ENCODE data around the gene NOA1. TPM values are rescaled to one million over a fixed set of nuclear protein-coding genes. Genes with fewer than 3 reads are reported as not detected.

The NOA1 gene
- polyA plus RNA-seq, 1 donor from 2014 or later = 17.1 TPM

DNA sequence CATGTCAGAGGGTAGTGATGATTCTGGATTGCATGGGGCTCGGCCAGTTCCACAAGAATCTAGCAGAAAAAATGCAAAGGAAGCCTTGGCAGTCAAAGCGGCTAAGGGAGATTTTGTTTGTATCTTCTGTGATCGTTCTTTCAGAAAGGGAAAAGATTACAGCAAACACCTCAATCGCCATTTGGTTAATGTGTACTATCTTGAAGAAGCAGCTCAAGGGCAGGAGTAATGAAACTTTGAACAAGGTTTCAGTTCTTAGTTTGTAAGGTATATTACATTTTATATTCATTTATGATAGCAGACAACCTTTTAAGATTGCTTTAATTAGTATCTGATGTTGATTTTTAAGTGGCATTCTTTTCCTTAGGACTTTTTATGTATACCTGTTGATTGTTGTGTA, 45.5 kb downstream of the NOA1 start:
- H3K4me2 ChIP-seq (ENCODE audit: low read length) = no peak overlapping the region
- H4K20me1 ChIP-seq (ENCODE audit: insufficient read depth) = no peaks in the 10 kb centered on the region
- no peaks in the 10 kb centered on the region for H3K9me2 ChIP-seq (ENCODE audit: insufficient read depth, low read length)
- no peaks in the 10 kb centered on the region for H3K27me3 ChIP-seq (ENCODE audit: insufficient read depth, low read depth, low read length)
- no peaks in the 10 kb centered on the region for H3K79me2 ChIP-seq (replicated peaks; ENCODE audit: insufficient read depth, low read length)
- no peaks in the 10 kb centered on the region for H3F3A ChIP-seq (ENCODE audit: insufficient read depth, low read length, poor library complexity, severe bottlenecking)
- no peak overlapping the region for H3K27ac ChIP-seq (ENCODE audit: low read length)
- no peak overlapping the region for H3K9ac ChIP-seq (ENCODE audit: low read length)
- H3K4me3 ChIP-seq (ENCODE audit: low read length) = no peak overlapping the region
- H3K36me3 ChIP-seq (ENCODE audit: insufficient read depth, low read length) = no peaks in the 10 kb centered on the region
- TF ChIP-seq RAD21 (conservative IDR thresholded peaks at IDR 0.05) = no peak
- TF ChIP-seq SMC3 (conservative IDR thresholded peaks at IDR 0.05; ENCODE audit: poor library complexity) = no peak
- no peak for TF ChIP-seq EZH2 (IDR thresholded peaks at IDR 0.05; ENCODE audit: borderline replicate concordance, insufficient read depth, low read length, poor library complexity, severe bottlenecking)
- TF ChIP-seq POLR2AphosphoS5 (IDR thresholded peaks at IDR 0.05) = no peak
- no peak overlapping the region for H2AFZ ChIP-seq (ENCODE audit: low read depth, low read length)
- no peaks in the 10 kb centered on the region for H3K9me3 ChIP-seq (ENCODE audit: low read length)

DNA sequence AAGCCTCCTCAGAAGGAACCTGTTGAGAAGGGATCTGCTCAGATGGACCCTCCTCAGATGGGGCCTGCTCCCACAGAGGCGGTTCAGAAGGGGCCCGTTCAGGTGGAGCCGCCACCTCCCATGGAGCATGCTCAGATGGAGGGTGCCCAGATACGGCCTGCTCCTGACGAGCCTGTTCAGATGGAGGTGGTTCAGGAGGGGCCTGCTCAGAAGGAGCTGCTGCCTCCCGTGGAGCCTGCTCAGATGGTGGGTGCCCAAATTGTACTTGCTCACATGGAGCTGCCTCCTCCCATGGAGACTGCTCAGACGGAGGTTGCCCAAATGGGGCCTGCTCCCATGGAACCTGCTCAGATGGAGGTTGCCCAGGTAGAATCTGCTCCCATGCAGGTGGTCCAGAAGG, 46.8 kb downstream of the NOA1 start:
- no peak overlapping the region for H2AFZ ChIP-seq (ENCODE audit: low read depth, low read length)
- H3K9ac ChIP-seq (ENCODE audit: low read length) = no peak overlapping the region
- no peaks in the 10 kb centered on the region for H3K9me2 ChIP-seq (ENCODE audit: insufficient read depth, low read length)
- no peaks in the 10 kb centered on the region for H3K79me2 ChIP-seq (replicated peaks; ENCODE audit: insufficient read depth, low read length)
- H3K9me3 ChIP-seq (ENCODE audit: low read length) = no peaks in the 10 kb centered on the region
- H3K36me3 ChIP-seq (ENCODE audit: insufficient read depth, low read length) = no peaks in the 10 kb centered on the region
- H3K27ac ChIP-seq (ENCODE audit: low read length) = no peak overlapping the region
- H3K4me3 ChIP-seq (ENCODE audit: low read length) = no peak overlapping the region
- TF ChIP-seq EZH2 (IDR thresholded peaks at IDR 0.05; ENCODE audit: borderline replicate concordance, insufficient read depth, low read length, poor library complexity, severe bottlenecking) = no peak
- TF ChIP-seq, protein P1, sequence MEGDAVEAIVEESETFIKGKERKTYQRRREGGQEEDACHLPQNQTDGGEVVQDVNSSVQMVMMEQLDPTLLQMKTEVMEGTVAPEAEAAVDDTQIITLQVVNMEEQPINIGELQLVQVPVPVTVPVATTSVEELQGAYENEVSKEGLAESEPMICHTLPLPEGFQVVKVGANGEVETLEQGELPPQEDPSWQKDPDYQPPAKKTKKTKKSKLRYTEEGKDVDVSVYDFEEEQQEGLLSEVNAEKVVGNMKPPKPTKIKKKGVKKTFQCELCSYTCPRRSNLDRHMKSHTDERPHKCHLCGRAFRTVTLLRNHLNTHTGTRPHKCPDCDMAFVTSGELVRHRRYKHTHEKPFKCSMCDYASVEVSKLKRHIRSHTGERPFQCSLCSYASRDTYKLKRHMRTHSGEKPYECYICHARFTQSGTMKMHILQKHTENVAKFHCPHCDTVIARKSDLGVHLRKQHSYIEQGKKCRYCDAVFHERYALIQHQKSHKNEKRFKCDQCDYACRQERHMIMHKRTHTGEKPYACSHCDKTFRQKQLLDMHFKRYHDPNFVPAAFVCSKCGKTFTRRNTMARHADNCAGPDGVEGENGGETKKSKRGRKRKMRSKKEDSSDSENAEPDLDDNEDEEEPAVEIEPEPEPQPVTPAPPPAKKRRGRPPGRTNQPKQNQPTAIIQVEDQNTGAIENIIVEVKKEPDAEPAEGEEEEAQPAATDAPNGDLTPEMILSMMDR (IDR thresholded peaks at IDR 0.05; ENCODE audit: poor library complexity, severe bottlenecking) = no peak
- TF ChIP-seq, protein P2, sequence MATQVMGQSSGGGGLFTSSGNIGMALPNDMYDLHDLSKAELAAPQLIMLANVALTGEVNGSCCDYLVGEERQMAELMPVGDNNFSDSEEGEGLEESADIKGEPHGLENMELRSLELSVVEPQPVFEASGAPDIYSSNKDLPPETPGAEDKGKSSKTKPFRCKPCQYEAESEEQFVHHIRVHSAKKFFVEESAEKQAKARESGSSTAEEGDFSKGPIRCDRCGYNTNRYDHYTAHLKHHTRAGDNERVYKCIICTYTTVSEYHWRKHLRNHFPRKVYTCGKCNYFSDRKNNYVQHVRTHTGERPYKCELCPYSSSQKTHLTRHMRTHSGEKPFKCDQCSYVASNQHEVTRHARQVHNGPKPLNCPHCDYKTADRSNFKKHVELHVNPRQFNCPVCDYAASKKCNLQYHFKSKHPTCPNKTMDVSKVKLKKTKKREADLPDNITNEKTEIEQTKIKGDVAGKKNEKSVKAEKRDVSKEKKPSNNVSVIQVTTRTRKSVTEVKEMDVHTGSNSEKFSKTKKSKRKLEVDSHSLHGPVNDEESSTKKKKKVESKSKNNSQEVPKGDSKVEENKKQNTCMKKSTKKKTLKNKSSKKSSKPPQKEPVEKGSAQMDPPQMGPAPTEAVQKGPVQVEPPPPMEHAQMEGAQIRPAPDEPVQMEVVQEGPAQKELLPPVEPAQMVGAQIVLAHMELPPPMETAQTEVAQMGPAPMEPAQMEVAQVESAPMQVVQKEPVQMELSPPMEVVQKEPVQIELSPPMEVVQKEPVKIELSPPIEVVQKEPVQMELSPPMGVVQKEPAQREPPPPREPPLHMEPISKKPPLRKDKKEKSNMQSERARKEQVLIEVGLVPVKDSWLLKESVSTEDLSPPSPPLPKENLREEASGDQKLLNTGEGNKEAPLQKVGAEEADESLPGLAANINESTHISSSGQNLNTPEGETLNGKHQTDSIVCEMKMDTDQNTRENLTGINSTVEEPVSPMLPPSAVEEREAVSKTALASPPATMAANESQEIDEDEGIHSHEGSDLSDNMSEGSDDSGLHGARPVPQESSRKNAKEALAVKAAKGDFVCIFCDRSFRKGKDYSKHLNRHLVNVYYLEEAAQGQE (IDR thresholded peaks at IDR 0.05; ENCODE audit: borderline replicate concordance) = no peak
- TF ChIP-seq RAD21 (conservative IDR thresholded peaks at IDR 0.05) = no peak
- no peak for TF ChIP-seq EP300 (conservative IDR thresholded peaks at IDR 0.05; ENCODE audit: poor library complexity, severe bottlenecking)
- TF ChIP-seq MXI1 (conservative IDR thresholded peaks at IDR 0.05; ENCODE audit: poor library complexity, severe bottlenecking) = no peak
- no peak for TF ChIP-seq TAF1 (IDR thresholded peaks at IDR 0.05; ENCODE audit: low read depth)
- no peak for TF ChIP-seq POLR2AphosphoS5 (IDR thresholded peaks at IDR 0.05)
- no peak for TF ChIP-seq SMC3 (conservative IDR thresholded peaks at IDR 0.05; ENCODE audit: poor library complexity)
- no peak overlapping the region for H3K4me2 ChIP-seq (ENCODE audit: low read length)
- no peaks in the 10 kb centered on the region for H3F3A ChIP-seq (ENCODE audit: insufficient read depth, low read length, poor library complexity, severe bottlenecking)
- no peaks in the 10 kb centered on the region for H4K20me1 ChIP-seq (ENCODE audit: insufficient read depth)
- H3K27me3 ChIP-seq (ENCODE audit: insufficient read depth, low read depth, low read length) = no peaks in the 10 kb centered on the region
